ENCODE results near the gene FIGN.

DNA sequence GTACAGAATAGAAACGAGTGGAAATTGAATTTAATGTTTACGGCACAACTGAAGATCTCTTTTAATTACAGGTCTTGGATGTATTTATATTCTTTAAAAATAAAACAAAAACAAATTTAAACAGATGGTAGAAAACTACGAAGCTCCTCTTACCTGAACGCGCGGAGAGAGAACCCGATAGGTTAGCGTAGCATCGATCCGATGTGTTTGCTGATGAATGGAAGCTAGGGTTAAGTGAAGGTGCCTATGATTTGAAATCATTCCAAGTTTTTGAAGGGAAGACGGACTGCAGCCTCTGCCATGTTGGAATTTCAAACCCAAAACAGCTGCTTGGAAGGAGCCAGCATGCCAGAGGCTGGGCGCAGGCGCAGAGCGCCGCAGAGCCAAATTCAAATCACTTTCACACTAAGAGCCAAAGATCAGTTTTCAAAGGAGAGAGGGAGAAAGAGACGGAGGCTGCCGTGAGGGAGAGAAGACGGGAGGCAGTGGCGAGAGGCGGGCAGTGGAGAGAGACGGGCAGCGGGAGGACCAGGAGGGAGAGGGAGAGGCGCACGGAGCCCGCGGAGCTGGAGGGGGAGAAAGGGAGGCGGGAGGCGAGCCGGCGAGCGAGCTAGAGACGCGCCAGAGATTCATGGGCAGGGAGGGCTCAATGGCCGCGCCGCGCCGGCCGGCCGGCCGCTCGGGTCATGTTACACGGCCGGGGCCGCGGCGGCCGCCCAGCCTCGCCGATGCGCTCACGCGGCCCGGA, at the start of gene FIGN:
- TF ChIP-seq, protein P1, sequence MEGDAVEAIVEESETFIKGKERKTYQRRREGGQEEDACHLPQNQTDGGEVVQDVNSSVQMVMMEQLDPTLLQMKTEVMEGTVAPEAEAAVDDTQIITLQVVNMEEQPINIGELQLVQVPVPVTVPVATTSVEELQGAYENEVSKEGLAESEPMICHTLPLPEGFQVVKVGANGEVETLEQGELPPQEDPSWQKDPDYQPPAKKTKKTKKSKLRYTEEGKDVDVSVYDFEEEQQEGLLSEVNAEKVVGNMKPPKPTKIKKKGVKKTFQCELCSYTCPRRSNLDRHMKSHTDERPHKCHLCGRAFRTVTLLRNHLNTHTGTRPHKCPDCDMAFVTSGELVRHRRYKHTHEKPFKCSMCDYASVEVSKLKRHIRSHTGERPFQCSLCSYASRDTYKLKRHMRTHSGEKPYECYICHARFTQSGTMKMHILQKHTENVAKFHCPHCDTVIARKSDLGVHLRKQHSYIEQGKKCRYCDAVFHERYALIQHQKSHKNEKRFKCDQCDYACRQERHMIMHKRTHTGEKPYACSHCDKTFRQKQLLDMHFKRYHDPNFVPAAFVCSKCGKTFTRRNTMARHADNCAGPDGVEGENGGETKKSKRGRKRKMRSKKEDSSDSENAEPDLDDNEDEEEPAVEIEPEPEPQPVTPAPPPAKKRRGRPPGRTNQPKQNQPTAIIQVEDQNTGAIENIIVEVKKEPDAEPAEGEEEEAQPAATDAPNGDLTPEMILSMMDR (IDR thresholded peaks at IDR 0.05) = no peak
- peak in 1 of 2 donors; percentile 51 for TF ChIP-seq POLR2A (IDR thresholded peaks at IDR 0.05)
